Transverse colon (tissue), 4 donors: ENCODE measurements around the gene MTMR11. TPM values are rescaled to one million over a fixed set of nuclear protein-coding genes. Genes with fewer than 3 reads are reported as not detected.
A peak's percentile ranks its signal among the peaks of the same experiment; 100 is the strongest.
"Not testable (repeated sequence)": the region's sequence is repeated elsewhere in the genome, so short reads cannot be mapped to it uniquely, and the experiment has no call there.

Experiments used
- DNase-seq: peaks from one replicate; pipeline ENCODE4 v3.0.0-alpha.2; 2019
- H3K27ac ChIP-seq, 4 donors: fragments of 200-600 bp; sonication (generic); 2 replicates each; pipeline ENCODE4 v1.5.1; 2016 to 2018; ENCODE audit warnings: inconsistent platforms in 4 of 4
- H3K27me3 ChIP-seq: fragments of 200-600 bp; sonication (generic); 2 replicates; pipeline ENCODE4 v1.5.1; 2017; ENCODE audit warnings: inconsistent platforms
- H3K36me3 ChIP-seq, 4 donors: fragments of 200-600 bp; sonication (generic); 2 replicates each; pipeline ENCODE4 v1.5.1; 2017 to 2019; ENCODE audit warnings: inconsistent platforms in 4 of 4
- H3K4me1 ChIP-seq, 4 donors: fragments of 200-600 bp; sonication (generic); 2 replicates each; pipeline ENCODE4 v1.5.1; 2017 to 2020; ENCODE audit warnings: inconsistent platforms in 4 of 4
- H3K4me3 ChIP-seq, 4 donors: fragments of 200-600 bp; sonication (generic); 1 replicate in 1 of 4; 2 replicates in 3 of 4; pipeline versions ENCODE4 v1.5.1 to v1.6.1; 2017 to 2019; ENCODE audit warnings: inconsistent platforms in 4 of 4
- H3K9me3 ChIP-seq, 2 donors: fragments of 200-600 bp; sonication (generic); 2 replicates each; pipeline ENCODE4 v1.5.1; 2017 to 2019; ENCODE audit warnings: inconsistent platforms in 2 of 2
- CTCF ChIP-seq, 5 experiments: fragments of 200-600 bp in 3 of 5; fragments of 450-650 bp in 2 of 5; sonication (generic) in 3 of 5; IDR thresholded peaks; 1 replicate in 2 of 5; 2 replicates in 3 of 5; pipeline ENCODE4 v1.5.1; 2016 to 2017; ENCODE audit warnings: antibody characterized with exemption in 5 of 5, inconsistent platforms in 3 of 5, mild to moderate bottlenecking in 2 of 5, moderate library complexity in 1 of 5
- EP300 ChIP-seq: sonication (generic); formaldehyde crosslinking; IDR thresholded peaks from one replicate; pipeline ENCODE4 v1.6.1; 2017; ENCODE audit warnings: antibody characterized with exemption, low read depth
- POLR2A ChIP-seq: fragments of 450-650 bp; IDR thresholded peaks from one replicate; pipeline ENCODE4 v1.6.1; 2016; ENCODE audit warnings: antibody characterized with exemption, mild to moderate bottlenecking, moderate library complexity
- POLR2AphosphoS5 ChIP-seq, 3 donors: sonication (generic); formaldehyde crosslinking; IDR thresholded peaks; one replicate each; pipeline ENCODE4 v1.6.1; 2016; ENCODE audit warnings: antibody characterized with exemption in 3 of 3
- WGBS, 2 donors: methylation state at CpG; one replicate each; pipeline ENCODE4 v1.1.5; 2018; ENCODE audit warnings: low coverage in 1 of 2; 5-methylcytosine and 5-hydroxymethylcytosine counted together
- in situ Hi-C, 4 donors: fragments of 200-750 bp; cut with MboI; loops; one replicate each; pipeline versions ENCODE4 v1.15.0 to v1.15.1; 2017; ENCODE audit warnings: low sequenced_read_pairs in 3 of 4, low pct_ligation_motif_present in 1 of 4, low pct_unique_long_range_greater_than_20kb in 1 of 4
- intact Hi-C: fragments of 100-400 bp; cut with DNase I; formaldehyde crosslinking; loops from one replicate; pipeline ENCODE4 v1.15.1; 2023; ENCODE audit warnings: low total_unique reads
- total RNA-seq, 4 donors: library from RNA; depleted of rRNA; stranded (reverse); fragments of >200 nt; gene quantifications; one replicate each; pipeline ENCODE4 v1.1.0, GENCODE V29; 2016

The MTMR11 gene
- total RNA-seq, 4 donors from 2014 or later = 284 to 483 (median 296) TPM

DNA sequence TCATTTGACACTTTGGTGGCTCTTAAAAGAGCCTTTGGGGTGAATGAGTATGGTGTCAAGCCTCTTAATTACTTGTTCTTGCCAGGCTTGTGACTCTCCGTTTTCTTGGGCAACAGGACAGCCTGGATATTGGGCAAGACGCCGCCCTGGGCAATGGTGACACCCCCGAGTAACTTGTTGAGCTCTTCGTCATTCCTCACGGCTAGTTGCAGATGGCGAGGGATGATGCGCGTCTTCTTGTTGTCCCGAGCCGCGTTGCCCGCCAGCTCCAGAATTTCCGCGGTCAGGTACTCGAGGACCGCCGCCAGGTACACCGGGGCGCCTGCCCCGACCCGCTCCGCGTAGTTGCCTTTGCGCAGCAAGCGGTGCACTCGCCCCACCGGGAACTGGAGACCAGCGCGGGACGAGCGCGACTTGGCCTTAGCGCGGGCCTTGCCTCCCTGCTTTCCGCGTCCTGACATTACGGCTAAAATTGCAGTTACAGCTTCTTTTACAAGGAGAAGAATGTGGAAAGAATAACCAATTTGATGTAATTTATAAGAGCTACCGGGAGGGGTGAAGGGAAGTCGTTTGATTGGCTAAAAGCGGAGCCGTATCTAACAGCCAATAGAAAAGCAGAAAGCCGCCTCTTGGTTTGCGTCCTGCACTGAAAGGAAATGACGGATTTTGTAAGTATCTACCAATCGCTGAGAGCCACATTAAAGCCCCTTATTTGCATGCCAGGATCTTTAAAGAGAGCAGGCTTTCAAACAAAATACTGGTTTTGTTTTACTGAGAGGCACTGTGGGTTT, 49.0 kb downstream of the MTMR11 start:
- TF ChIP-seq EP300 (no peak), POLR2AphosphoS5 (IDR thresholded peaks at IDR 0.05) (peak; percentile 84 to 99 (median 99)), CTCF (IDR thresholded peaks at IDR 0.05) (peak in 2 of 5 experiments; percentile 38 to 42), POLR2A (peak; percentile 98)
- 0 to 4% methylated on average over 9 to 37 of the region's 46 CpGs for WGBS, 2 donors
- no peaks in the 10 kb centered on the region for H3K36me3 ChIP-seq
- DNase-seq = peak; percentile 81
- in situ Hi-C loops (no loop called here), intact Hi-C loops (no loop called here)
- H3K9me3 ChIP-seq = no peaks in the 10 kb centered on the region
- H3K27ac ChIP-seq = peak overlapping the region; percentile 97 to 100 (median 98)
- peaks cover 0 to 25% (median 13%) of the 10 kb centered on the region in 4 donors for H3K4me1 ChIP-seq
- H3K4me3 ChIP-seq = peak overlapping the region; percentile 41 to 76 (median 61)
- no peaks in the 10 kb centered on the region for H3K27me3 ChIP-seq

GRCh38 chr1:149887196-149887455, 49.6 kb downstream of the MTMR11 start:
- Histone ChIP-seq H3K4me3 (peak overlapping the region; percentile 41 to 76 (median 61)), H3K4me1 (peaks cover 0 to 25% (median 13%) of the 10 kb centered on the region in 4 donors), H3K27ac (peak overlapping the region; percentile 97 to 100 (median 98))
- H3K36me3 ChIP-seq, in situ Hi-C loops, H3K9me3 ChIP-seq, DNase-seq, intact Hi-C loops, H3K27me3 ChIP-seq: not testable (repeated sequence)
- WGBS, 2 donors = 2% methylated on average over 11 of the region's 13 CpGs; no CpG with 5 or more reads in 1 of the 2 donors

GRCh38 chr1:149886396-149887195, 50.1 kb downstream of the MTMR11 start:
- Histone ChIP-seq H3K27ac (peak overlapping the region; percentile 97 to 100 (median 98)), H3K4me3 (peak overlapping the region; percentile 61 to 81 (median 66)), H3K4me1 (peaks cover 0 to 25% (median 13%) of the 10 kb centered on the region in 4 donors), H3K36me3 (no peaks in the 10 kb centered on the region), H3K9me3 (no peaks in the 10 kb centered on the region), H3K27me3 (no peaks in the 10 kb centered on the region)
- DNase-seq = peak; percentile 88
- intact Hi-C loops = no loop called here
- TF ChIP-seq EP300 (peak; percentile 52), POLR2A (peak; percentile 100), POLR2AphosphoS5 (IDR thresholded peaks at IDR 0.05) (peak; percentile 100), CTCF (IDR thresholded peaks at IDR 0.05) (peak in 2 of 5 experiments; percentile 17 to 25)
- in situ Hi-C loops = no loop called here
- WGBS, 2 donors = 0% methylated on average over 13 to 50 of the region's 62 CpGs

- peaks cover 0 to 25% (median 13%) of the 10 kb centered on the region in 4 donors for H3K4me1 ChIP-seq
- 0% methylated on average over 1 to 19 of the region's 19 CpGs for WGBS, 2 donors
- intact Hi-C loops, H3K36me3 ChIP-seq, H3K27me3 ChIP-seq, in situ Hi-C loops, H3K9me3 ChIP-seq, DNase-seq: not testable (repeated sequence)
- H3K4me3 ChIP-seq = peak overlapping the region; percentile 61 to 81 (median 66)
- H3K27ac ChIP-seq = peak overlapping the region; percentile 97 to 100 (median 98)
Observed at GRCh38 chr1:149886121-149886395, 50.6 kb downstream of the MTMR11 start.

GRCh38 chr1:149885339-149886120, 51.1 kb downstream of the MTMR11 start:
- peak overlapping the region; percentile 61 to 81 (median 66) for H3K4me3 ChIP-seq
- 0% methylated on average over 15 to 36 of the region's 36 CpGs for WGBS, 2 donors
- TF ChIP-seq POLR2A = peak; percentile 52
- TF ChIP-seq CTCF (IDR thresholded peaks at IDR 0.05) = peak in 3 of 5 experiments; percentile 7 to 19 (median 12)
- TF ChIP-seq EP300 = no peak
- TF ChIP-seq POLR2AphosphoS5 (IDR thresholded peaks at IDR 0.05) = peak; percentile 53 to 85 (median 76)
- in situ Hi-C loops (no loop called here), intact Hi-C loops (no loop called here)
- H3K27me3 ChIP-seq = no peaks in the 10 kb centered on the region
- H3K4me1 ChIP-seq = peaks cover 0 to 25% (median 13%) of the 10 kb centered on the region in 4 donors
- peak; percentile 86 for DNase-seq
- no peaks in the 10 kb centered on the region for H3K36me3 ChIP-seq
- H3K9me3 ChIP-seq = no peaks in the 10 kb centered on the region
- H3K27ac ChIP-seq = peak overlapping the region; percentile 97 to 100 (median 98)
